Renal pelvis (tissue), 12 donors: ENCODE measurements around the gene TMEM266. TPM values are rescaled to one million over a fixed set of nuclear protein-coding genes. Genes with fewer than 3 reads are reported as not detected.
"Not testable (repeated sequence)": the region's sequence is repeated elsewhere in the genome, so short reads cannot be mapped to it uniquely, and the experiment has no call there.

Source experiments
- DNase-seq: peaks from one replicate; pipeline ENCODE4 v3.0.0-alpha.2; 2013
- long read RNA-seq, 16 experiments: transcript quantifications; one replicate each; lab custom pipeline, GENCODE V29; 2026
- polyA plus RNA-seq, 3 donors: library from polyadenylated mRNA; unstranded; fragments of 120-200 nt; gene quantifications; one replicate each; pipeline ENCODE4 v1.2.1, GENCODE V29; 2013; ENCODE audit not compliant: insufficient read length in 3 of 3

The TMEM266 gene, protein sequence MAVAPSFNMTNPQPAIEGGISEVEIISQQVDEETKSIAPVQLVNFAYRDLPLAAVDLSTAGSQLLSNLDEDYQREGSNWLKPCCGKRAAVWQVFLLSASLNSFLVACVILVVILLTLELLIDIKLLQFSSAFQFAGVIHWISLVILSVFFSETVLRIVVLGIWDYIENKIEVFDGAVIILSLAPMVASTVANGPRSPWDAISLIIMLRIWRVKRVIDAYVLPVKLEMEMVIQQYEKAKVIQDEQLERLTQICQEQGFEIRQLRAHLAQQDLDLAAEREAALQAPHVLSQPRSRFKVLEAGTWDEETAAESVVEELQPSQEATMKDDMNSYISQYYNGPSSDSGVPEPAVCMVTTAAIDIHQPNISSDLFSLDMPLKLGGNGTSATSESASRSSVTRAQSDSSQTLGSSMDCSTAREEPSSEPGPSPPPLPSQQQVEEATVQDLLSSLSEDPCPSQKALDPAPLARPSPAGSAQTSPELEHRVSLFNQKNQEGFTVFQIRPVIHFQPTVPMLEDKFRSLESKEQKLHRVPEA
- 10 to 100 TPM; 13.0 to 15.2 (median 13.3) TPM for polyA plus RNA-seq
- long read RNA-seq, donor 1, partial matches to known transcripts: 0 of 4 reads
- long read RNA-seq, donor 1, other reads (novel, unspliced or antisense): 0 of 4 reads
- long read RNA-seq, donor 2, partial matches to known transcripts: 0 of 1 reads
- long read RNA-seq, donor 2, other reads (novel, unspliced or antisense): 0 of 1 reads
- long read RNA-seq, donor 3, partial matches to known transcripts: 0 of 1 reads
- long read RNA-seq, donor 3, other reads (novel, unspliced or antisense): 0 of 1 reads
- long read RNA-seq, donor 4, partial matches to known transcripts: 0 of 2 reads
- long read RNA-seq, donor 4, other reads (novel, unspliced or antisense): 0 of 2 reads
- long read RNA-seq, donor 5, partial matches to known transcripts: 67 of 102 reads
- long read RNA-seq, donor 5, other reads (novel, unspliced or antisense): 35 of 102 reads
- long read RNA-seq, donor 6, partial matches to known transcripts: 0 of 2 reads
- long read RNA-seq, donor 6, other reads (novel, unspliced or antisense): 0 of 2 reads
- long read RNA-seq, donor 7, partial matches to known transcripts: 0 of 5 reads
- long read RNA-seq, donor 7, other reads (novel, unspliced or antisense): 0 of 5 reads
- long read RNA-seq, donor 8, partial matches to known transcripts: 8 of 35 reads
- long read RNA-seq, donor 8, other reads (novel, unspliced or antisense): 27 of 35 reads
- long read RNA-seq, donor 9, partial matches to known transcripts: 153 of 236 reads
- long read RNA-seq, donor 9, other reads (novel, unspliced or antisense): 83 of 236 reads
- long read RNA-seq, donor 10, partial matches to known transcripts: 0 of 1 reads
- long read RNA-seq, donor 10, other reads (novel, unspliced or antisense): 0 of 1 reads
- long read RNA-seq, donor 11, partial matches to known transcripts: 38 of 99 reads
- long read RNA-seq, donor 11, other reads (novel, unspliced or antisense): 60 of 99 reads
- long read RNA-seq, donor 12, partial matches to known transcripts: 0 of 1 reads
- long read RNA-seq, donor 12, other reads (novel, unspliced or antisense): 0 of 1 reads
- long read RNA-seq, donor 13, partial matches to known transcripts: 89 of 122 reads
- long read RNA-seq, donor 13, other reads (novel, unspliced or antisense): 33 of 122 reads
- long read RNA-seq, donor 14: 0 reads
- long read RNA-seq, donor 15: 0 reads
- long read RNA-seq, donor 16, partial matches to known transcripts: 122 of 191 reads
- long read RNA-seq, donor 16, other reads (novel, unspliced or antisense): 68 of 191 reads

- DNase-seq: peak; percentile 65
Observed at GRCh38 chr15:76059320-76060117, at the start of gene TMEM266. Gene TMEM266, plus strand, starts transcription at chr15:76059985. Its CDS starts 74,279 bp downstream, at chr15:76134264.

DNA sequence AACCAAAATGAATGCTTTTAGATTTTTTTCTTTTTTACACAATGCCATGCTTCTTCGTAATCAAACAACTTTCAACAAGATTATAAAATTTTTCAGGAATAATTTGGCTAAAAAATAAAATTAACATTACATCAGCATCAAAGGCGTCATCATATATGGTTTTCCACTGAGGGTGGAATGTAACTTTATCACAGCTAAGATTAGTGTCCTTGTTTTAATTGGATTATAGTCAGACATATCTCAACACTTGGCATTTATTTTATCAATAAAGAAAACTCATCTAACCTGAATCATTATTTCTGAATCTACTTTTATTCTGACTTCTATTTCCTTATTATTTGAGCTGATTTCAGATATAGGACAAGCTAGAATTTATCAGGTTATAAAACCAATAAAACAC is 49.2 kb upstream of the TMEM266 start:
- DNase-seq: no peak

GRCh38 chr15:76011627-76012551 is 47.9 kb upstream of the TMEM266 start, which contains the start of gene NRG4:
Gene NRG4, minus strand, starts transcription at chr15:76012424. Its CDS starts 1,194 bp downstream, at chr15:76011230.
- DNase-seq: no peak

DNA sequence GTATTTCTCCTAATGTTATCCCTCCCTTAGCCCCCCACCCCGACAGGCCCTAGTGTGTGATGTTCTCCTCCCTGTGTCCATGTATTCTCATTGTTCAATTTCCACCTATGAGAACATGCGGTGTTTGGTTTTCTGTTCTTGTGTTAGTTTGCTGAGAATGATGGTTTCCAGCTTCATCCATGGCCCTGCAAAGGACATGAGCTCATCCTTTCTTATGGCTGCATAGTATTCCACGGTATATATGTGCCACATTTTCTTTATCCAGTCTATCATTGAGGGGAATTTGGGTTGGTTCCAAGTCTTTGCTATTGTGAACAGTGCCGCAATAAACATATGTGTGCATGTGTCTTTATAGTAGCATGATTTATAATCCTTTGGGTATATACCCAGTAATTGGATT is 46.3 kb upstream of the TMEM266 start:
- DNase-seq: not testable (repeated sequence)

DNA sequence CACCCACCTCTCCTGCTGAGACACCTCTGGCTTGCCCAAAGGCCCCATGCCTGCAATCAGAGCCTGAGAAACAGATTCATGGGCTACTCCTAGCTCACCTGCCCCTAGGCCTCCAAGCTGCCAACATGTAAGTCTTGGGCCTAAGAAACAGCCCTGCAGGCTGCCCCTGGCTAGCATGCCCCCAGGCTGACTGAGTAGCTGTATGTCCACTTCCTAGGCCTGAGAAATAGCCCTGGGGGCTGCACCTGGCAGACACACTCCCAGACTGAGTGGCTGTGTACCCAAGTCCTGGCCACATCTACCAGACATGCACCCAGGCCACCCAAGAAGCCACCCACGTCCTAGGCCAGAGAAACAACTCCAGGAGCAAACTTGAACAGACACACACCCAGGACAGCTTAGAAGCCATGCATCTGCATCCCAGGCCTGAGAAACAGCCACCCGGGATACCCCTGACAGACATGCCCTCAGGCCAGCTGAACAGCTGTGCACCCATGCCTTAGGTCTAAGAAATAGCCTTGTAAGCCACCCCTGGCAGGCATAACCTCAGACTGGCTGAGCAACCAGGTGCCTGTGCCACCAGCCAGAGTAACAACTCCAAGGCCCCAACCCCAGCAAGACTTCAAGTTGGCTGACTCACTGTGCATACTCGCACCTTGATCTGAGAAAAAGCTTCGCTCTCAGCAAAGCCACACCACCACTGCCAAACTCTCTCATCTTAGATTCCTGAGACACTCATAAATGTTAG is 35.6 kb upstream of the TMEM266 start:
- no peak for DNase-seq

- no peak for DNase-seq
Observed at GRCh38 chr15:76032046-76032445, 27.7 kb upstream of the TMEM266 start.

- DNase-seq: no peak
Observed at GRCh38 chr15:76033438-76033837, 26.3 kb upstream of the TMEM266 start.

- no peak for DNase-seq
Observed at GRCh38 chr15:76034111-76034510, 25.7 kb upstream of the TMEM266 start.

- DNase-seq: no peak
Observed at GRCh38 chr15:76035593-76035992, 24.2 kb upstream of the TMEM266 start.

- DNase-seq: no peak
Observed at GRCh38 chr15:76038512-76038911, 21.3 kb upstream of the TMEM266 start.

- not testable (repeated sequence) for DNase-seq
Observed at GRCh38 chr15:76054201-76054600, 5.6 kb upstream of the TMEM266 start.

GRCh38 chr15:76056931-76057330 is 2.9 kb upstream of the TMEM266 start:
- DNase-seq: no peak

- peak; percentile 57 for DNase-seq
Observed at GRCh38 chr15:76057332-76058000, 2.3 kb upstream of the TMEM266 start.

DNA sequence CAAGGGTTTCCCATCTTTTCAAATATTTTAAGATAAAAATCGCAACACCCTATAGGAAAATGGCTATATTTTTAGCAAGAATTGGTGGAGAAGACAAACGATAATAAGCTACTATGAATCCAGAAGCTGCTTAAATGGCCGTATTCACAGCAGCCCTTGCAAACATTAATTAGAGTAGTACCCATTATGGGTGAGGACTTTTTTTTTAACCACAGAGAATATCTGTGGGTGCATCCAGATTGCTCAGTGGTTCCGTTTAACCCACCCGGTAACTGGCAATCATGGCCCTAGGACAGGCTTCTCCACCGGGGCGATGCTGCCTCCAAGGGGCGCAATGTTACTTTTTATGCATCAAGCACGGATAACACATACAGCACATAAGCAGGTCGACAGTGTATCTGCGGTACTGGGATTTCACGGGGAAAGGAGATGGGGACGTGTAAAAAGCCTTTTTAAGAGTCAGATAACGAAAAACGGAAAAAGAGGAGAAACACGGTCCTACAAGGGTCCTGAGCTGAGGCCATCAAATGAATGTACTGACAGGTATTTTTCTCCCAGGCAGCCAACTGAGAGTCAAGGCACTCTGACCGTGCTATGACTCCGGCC is 968 bp upstream of the TMEM266 start:
- no peak for DNase-seq

- DNase-seq: no peak
Observed at GRCh38 chr15:76060118-76060989, 569 bp downstream of the TMEM266 start.

DNA sequence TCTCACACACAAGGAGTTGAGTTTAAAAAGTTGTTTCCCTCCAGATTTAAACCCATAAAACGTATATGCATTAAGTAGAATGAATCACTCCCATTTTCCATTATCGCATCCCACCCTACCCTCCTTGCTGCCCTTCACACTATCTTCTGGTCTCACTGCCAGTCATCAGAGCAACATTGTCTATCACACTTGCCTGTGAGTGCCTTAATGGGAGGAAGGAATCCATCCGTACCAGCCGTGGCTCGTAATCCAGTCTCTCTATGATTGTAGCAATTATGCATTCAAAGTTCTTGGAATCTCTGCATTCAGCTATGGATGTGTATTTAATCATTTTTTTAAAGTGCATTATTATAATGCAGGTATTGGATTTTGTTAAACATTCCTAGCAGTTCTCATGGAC is 1.9 kb downstream of the TMEM266 start:
- DNase-seq: no peak
